ENCODE results near the gene NUP88. TPM values are rescaled to one million over a fixed set of nuclear protein-coding genes. Genes with fewer than 3 reads are reported as not detected.

Gene NUP88
- total and polyA plus RNA-seq, 4 donors = 41.3 to 86.0 (median 57.0) TPM

GRCh38 chr17:5365831-5366230, 53.6 kb downstream of the NUP88 start:
- no peak for DNase-seq (ENCODE audit: low read depth in 4 of 6, low spot score in 6 of 6)
- no peaks in the 10 kb centered on the region for H3K9me3 ChIP-seq (ENCODE audit: control insufficient read depth, insufficient read depth, low read length)
- H3K27ac ChIP-seq (ENCODE audit: low read depth, low read length) = no peak overlapping the region
- H3K27me3 ChIP-seq (ENCODE audit: control insufficient read depth, insufficient read depth, low read length) = no peaks in the 10 kb centered on the region
- H3K4me1 ChIP-seq (ENCODE audit: control insufficient read depth, insufficient read depth, low read length) = no peaks in the 10 kb centered on the region
- H3K36me3 ChIP-seq (ENCODE audit: control insufficient read depth, insufficient read depth, low read length) = peaks cover 33% of the 10 kb centered on the region
- 100% methylated on average over 3 of the region's 6 CpGs for WGBS (ENCODE audit: insufficient coverage)
- no peak overlapping the region for H3K4me3 ChIP-seq (ENCODE audit: low read depth, low read length)

GRCh38 chr17:5364696-5365095, 54.8 kb downstream of the NUP88 start:
- Histone ChIP-seq H3K4me1 (ENCODE audit: control insufficient read depth, insufficient read depth, low read length) (no peaks in the 10 kb centered on the region), H3K36me3 (ENCODE audit: control insufficient read depth, insufficient read depth, low read length) (peaks cover 41% of the 10 kb centered on the region), H3K27me3 (ENCODE audit: control insufficient read depth, insufficient read depth, low read length) (no peaks in the 10 kb centered on the region), H3K4me3 (ENCODE audit: low read depth, low read length) (no peak overlapping the region), H3K27ac (ENCODE audit: low read depth, low read length) (no peak overlapping the region), H3K9me3 (ENCODE audit: control insufficient read depth, insufficient read depth, low read length) (no peaks in the 10 kb centered on the region)
- no peak for DNase-seq (ENCODE audit: low read depth in 4 of 6, low spot score in 6 of 6)

GRCh38 chr17:5364156-5364555, 55.3 kb downstream of the NUP88 start:
- no peak for DNase-seq (ENCODE audit: low read depth in 4 of 6, low spot score in 6 of 6)
- Histone ChIP-seq H3K4me3 (ENCODE audit: low read depth, low read length) (no peak overlapping the region), H3K9me3 (ENCODE audit: control insufficient read depth, insufficient read depth, low read length) (no peaks in the 10 kb centered on the region), H3K27ac (ENCODE audit: low read depth, low read length) (no peak overlapping the region), H3K36me3 (ENCODE audit: control insufficient read depth, insufficient read depth, low read length) (peaks cover 43% of the 10 kb centered on the region), H3K4me1 (ENCODE audit: control insufficient read depth, insufficient read depth, low read length) (no peaks in the 10 kb centered on the region), H3K27me3 (ENCODE audit: control insufficient read depth, insufficient read depth, low read length) (no peaks in the 10 kb centered on the region)
- 96% methylated on average over 5 of the region's 6 CpGs for WGBS (ENCODE audit: insufficient coverage)

GRCh38 chr17:5362162-5362811, 57.2 kb downstream of the NUP88 start:
- peaks cover 48% of the 10 kb centered on the region for H3K36me3 ChIP-seq (ENCODE audit: control insufficient read depth, insufficient read depth, low read length)
- H3K4me1 ChIP-seq (ENCODE audit: control insufficient read depth, insufficient read depth, low read length) = no peaks in the 10 kb centered on the region
- H3K9me3 ChIP-seq (ENCODE audit: control insufficient read depth, insufficient read depth, low read length) = no peaks in the 10 kb centered on the region
- H3K27me3 ChIP-seq (ENCODE audit: control insufficient read depth, insufficient read depth, low read length) = no peaks in the 10 kb centered on the region
- 60% methylated on average over 2 of the region's 7 CpGs for WGBS (ENCODE audit: insufficient coverage)
- no peak for DNase-seq (ENCODE audit: low read depth in 4 of 6, low spot score in 6 of 6)
- no peak overlapping the region for H3K4me3 ChIP-seq (ENCODE audit: low read depth, low read length)
- H3K27ac ChIP-seq (ENCODE audit: low read depth, low read length) = no peak overlapping the region

DNA sequence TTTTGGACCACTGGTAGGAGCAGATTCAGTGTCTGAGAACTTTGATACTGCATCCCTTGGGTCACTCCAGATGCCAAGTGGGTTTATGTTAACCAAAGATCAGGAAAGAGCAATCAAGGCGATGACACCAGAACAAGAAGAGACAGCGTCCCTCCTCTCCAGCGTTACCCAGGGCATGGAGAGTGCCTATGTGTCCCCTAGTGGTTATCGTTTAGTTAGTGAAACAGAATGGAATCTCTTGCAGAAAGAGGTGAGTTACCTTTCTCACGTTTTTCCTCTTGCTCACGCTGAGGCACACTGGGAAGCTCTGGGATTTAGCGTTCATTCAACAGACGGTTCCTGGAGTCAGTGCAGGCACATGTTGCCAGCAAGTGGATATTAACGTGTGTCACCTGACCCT, 58.0 kb downstream of the NUP88 start:
- no peak for DNase-seq (ENCODE audit: low read depth in 4 of 6, low spot score in 6 of 6)
- Histone ChIP-seq H3K36me3 (ENCODE audit: control insufficient read depth, insufficient read depth, low read length) (peaks cover 52% of the 10 kb centered on the region), H3K4me1 (ENCODE audit: control insufficient read depth, insufficient read depth, low read length) (no peaks in the 10 kb centered on the region), H3K27me3 (ENCODE audit: control insufficient read depth, insufficient read depth, low read length) (no peaks in the 10 kb centered on the region), H3K4me3 (ENCODE audit: low read depth, low read length) (no peak overlapping the region), H3K9me3 (ENCODE audit: control insufficient read depth, insufficient read depth, low read length) (no peaks in the 10 kb centered on the region), H3K27ac (ENCODE audit: low read depth, low read length) (no peak overlapping the region)
- 68% methylated on average over 7 of the region's 9 CpGs for WGBS (ENCODE audit: insufficient coverage)

GRCh38 chr17:5355421-5356129, 63.9 kb downstream of the NUP88 start:
- Histone ChIP-seq H3K4me1 (ENCODE audit: control insufficient read depth, insufficient read depth, low read length) (no peaks in the 10 kb centered on the region), H3K27ac (ENCODE audit: low read depth, low read length) (no peak overlapping the region), H3K4me3 (ENCODE audit: low read depth, low read length) (no peak overlapping the region), H3K9me3 (ENCODE audit: control insufficient read depth, insufficient read depth, low read length) (no peaks in the 10 kb centered on the region), H3K36me3 (ENCODE audit: control insufficient read depth, insufficient read depth, low read length) (peaks cover 60% of the 10 kb centered on the region), H3K27me3 (ENCODE audit: control insufficient read depth, insufficient read depth, low read length) (no peaks in the 10 kb centered on the region)
- DNase-seq (ENCODE audit: low read depth in 4 of 6, low spot score in 6 of 6) = no peak
- WGBS (ENCODE audit: insufficient coverage) = 80% methylated on average over 1 of the region's 3 CpGs

GRCh38 chr17:5354886-5355415, 64.5 kb downstream of the NUP88 start:
- no peaks in the 10 kb centered on the region for H3K9me3 ChIP-seq (ENCODE audit: control insufficient read depth, insufficient read depth, low read length)
- H3K27me3 ChIP-seq (ENCODE audit: control insufficient read depth, insufficient read depth, low read length) = no peaks in the 10 kb centered on the region
- no peaks in the 10 kb centered on the region for H3K4me1 ChIP-seq (ENCODE audit: control insufficient read depth, insufficient read depth, low read length)
- 100% methylated on average over 1 of the region's 2 CpGs for WGBS (ENCODE audit: insufficient coverage)
- no peak overlapping the region for H3K4me3 ChIP-seq (ENCODE audit: low read depth, low read length)
- DNase-seq (ENCODE audit: low read depth in 4 of 6, low spot score in 6 of 6) = no peak
- no peak overlapping the region for H3K27ac ChIP-seq (ENCODE audit: low read depth, low read length)
- peaks cover 55% of the 10 kb centered on the region for H3K36me3 ChIP-seq (ENCODE audit: control insufficient read depth, insufficient read depth, low read length)

DNA sequence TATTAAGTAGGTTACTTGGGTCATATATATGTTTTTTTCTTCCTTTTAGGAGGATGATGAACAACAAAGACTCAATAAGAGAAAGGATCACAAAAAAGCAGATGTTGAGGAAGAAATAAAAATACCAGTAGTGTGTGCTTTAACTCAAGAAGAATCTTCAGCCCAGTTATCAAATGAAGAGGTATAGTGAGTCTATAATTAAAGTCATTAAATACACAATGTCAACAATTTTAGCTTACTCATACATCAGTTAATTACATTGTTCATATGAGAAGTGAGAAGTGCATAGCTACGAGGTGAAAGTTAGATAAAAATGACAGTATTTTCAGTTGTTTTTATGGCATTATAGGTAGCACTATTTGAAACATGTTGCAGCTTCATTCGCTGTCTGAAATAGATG, 65.2 kb downstream of the NUP88 start:
- Histone ChIP-seq H3K9me3 (ENCODE audit: control insufficient read depth, insufficient read depth, low read length) (no peaks in the 10 kb centered on the region), H3K36me3 (ENCODE audit: control insufficient read depth, insufficient read depth, low read length) (peaks cover 55% of the 10 kb centered on the region), H3K4me1 (ENCODE audit: control insufficient read depth, insufficient read depth, low read length) (no peaks in the 10 kb centered on the region), H3K4me3 (ENCODE audit: low read depth, low read length) (no peak overlapping the region), H3K27ac (ENCODE audit: low read depth, low read length) (no peak overlapping the region), H3K27me3 (ENCODE audit: control insufficient read depth, insufficient read depth, low read length) (no peaks in the 10 kb centered on the region)
- no CpG with 5 or more reads among the region's 2 CpGs for WGBS (ENCODE audit: insufficient coverage)
- no peak for DNase-seq (ENCODE audit: low read depth in 4 of 6, low spot score in 6 of 6)

DNA sequence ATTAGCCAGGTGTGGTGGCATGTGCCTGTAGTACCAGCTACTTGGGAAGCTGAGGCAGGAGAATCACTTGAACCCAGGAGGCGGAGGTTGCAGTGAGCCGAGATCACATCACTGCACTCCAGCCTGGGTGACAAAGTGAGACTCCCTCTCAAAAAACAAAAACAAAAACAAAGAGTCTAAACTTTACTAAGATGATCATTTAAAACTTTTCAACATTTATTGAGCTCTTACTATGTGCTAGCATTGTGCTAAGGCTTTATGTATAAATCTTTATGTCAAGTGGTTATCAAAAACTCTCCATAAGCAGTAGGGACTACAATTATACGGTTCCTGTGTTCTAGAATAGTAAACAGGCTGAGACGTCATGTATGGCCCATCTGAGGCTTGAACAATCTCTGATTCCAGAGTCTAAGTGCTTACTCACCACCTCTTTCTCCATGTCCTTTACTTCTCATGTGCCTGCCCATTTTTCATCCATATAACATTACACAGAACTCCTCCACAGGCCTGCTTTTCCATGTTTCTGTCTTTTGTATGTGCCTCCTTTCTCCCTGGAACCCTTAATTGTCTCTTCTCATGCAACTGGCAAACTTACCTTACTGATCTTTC, 66.7 kb downstream of the NUP88 start:
- no peak overlapping the region for H3K4me3 ChIP-seq (ENCODE audit: low read depth, low read length)
- WGBS (ENCODE audit: insufficient coverage) = 94% methylated on average over 2 of the region's 4 CpGs
- H3K36me3 ChIP-seq (ENCODE audit: control insufficient read depth, insufficient read depth, low read length) = peaks cover 50% of the 10 kb centered on the region
- H3K27me3 ChIP-seq (ENCODE audit: control insufficient read depth, insufficient read depth, low read length) = no peaks in the 10 kb centered on the region
- no peak for DNase-seq (ENCODE audit: low read depth in 4 of 6, low spot score in 6 of 6)
- H3K27ac ChIP-seq (ENCODE audit: low read depth, low read length) = no peak overlapping the region
- H3K9me3 ChIP-seq (ENCODE audit: control insufficient read depth, insufficient read depth, low read length) = no peaks in the 10 kb centered on the region
- no peaks in the 10 kb centered on the region for H3K4me1 ChIP-seq (ENCODE audit: control insufficient read depth, insufficient read depth, low read length)

Data from spinal cord (tissue), 10 donors.